ENCODE results near the gene NKD2.

GRCh38 chr5:1067141-1068121 is 58.8 kb downstream of the NKD2 start:
- TF ChIP-seq, protein P1, sequence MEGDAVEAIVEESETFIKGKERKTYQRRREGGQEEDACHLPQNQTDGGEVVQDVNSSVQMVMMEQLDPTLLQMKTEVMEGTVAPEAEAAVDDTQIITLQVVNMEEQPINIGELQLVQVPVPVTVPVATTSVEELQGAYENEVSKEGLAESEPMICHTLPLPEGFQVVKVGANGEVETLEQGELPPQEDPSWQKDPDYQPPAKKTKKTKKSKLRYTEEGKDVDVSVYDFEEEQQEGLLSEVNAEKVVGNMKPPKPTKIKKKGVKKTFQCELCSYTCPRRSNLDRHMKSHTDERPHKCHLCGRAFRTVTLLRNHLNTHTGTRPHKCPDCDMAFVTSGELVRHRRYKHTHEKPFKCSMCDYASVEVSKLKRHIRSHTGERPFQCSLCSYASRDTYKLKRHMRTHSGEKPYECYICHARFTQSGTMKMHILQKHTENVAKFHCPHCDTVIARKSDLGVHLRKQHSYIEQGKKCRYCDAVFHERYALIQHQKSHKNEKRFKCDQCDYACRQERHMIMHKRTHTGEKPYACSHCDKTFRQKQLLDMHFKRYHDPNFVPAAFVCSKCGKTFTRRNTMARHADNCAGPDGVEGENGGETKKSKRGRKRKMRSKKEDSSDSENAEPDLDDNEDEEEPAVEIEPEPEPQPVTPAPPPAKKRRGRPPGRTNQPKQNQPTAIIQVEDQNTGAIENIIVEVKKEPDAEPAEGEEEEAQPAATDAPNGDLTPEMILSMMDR (conservative IDR thresholded peaks at IDR 0.05), result no peak
- TF ChIP-seq ZFX (IDR thresholded peaks at IDR 0.05), result no peak

Data from C4-2B (cell line).